Omental fat pad (tissue), 4 donors: ENCODE data around the gene SIAH2. TPM values are rescaled to one million over a fixed set of nuclear protein-coding genes. Genes with fewer than 3 reads are reported as not detected.

Experiments
- ATAC-seq: fragments of 150-250 bp; one replicate; pipeline ENCODE4 v1.9.1; 2016; ENCODE audit warnings: mild to moderate bottlenecking, moderate library complexity; ENCODE audit not compliant: low FRiP score
- DNase-seq: peaks from one replicate; pipeline ENCODE4 v3.0.0-alpha.2; 2019; ENCODE audit warnings: low spot score
- CTCF ChIP-seq, 3 donors: fragments of 450-650 bp; IDR thresholded peaks; one replicate each; pipeline ENCODE4 v1.5.1; 2016 to 2017; ENCODE audit warnings: antibody characterized with exemption in 3 of 3, mild to moderate bottlenecking in 3 of 3, moderate library complexity in 2 of 3
- total RNA-seq, 4 donors: library from RNA; depleted of rRNA; stranded (reverse); fragments of >200 nt; gene quantifications; one replicate each; pipeline ENCODE4 v1.1.0, GENCODE V29; 2016

The SIAH2 gene
- total RNA-seq, 4 donors from 2014 or later: 30.6 to 45.3 (median 32.1) TPM

GRCh38 chr3:150740733-150741496, 22.1 kb downstream of the SIAH2 start:
- DNase-seq (no peak), ATAC-seq (no peak)
- TF ChIP-seq CTCF (IDR thresholded peaks at IDR 0.05): no peak

- ATAC-seq (no peak), DNase-seq (no peak)
- no peak for TF ChIP-seq CTCF (IDR thresholded peaks at IDR 0.05)
Measured at GRCh38 chr3:150739877-150740645, 22.9 kb downstream of the SIAH2 start.

GRCh38 chr3:150739200-150739863, 23.6 kb downstream of the SIAH2 start:
- ATAC-seq (no peak), DNase-seq (no peak)
- no peak for TF ChIP-seq CTCF (IDR thresholded peaks at IDR 0.05)

- DNase-seq (no peak), ATAC-seq (no peak)
- no peak for TF ChIP-seq CTCF (IDR thresholded peaks at IDR 0.05)
Measured at GRCh38 chr3:150738688-150739087, 24.3 kb downstream of the SIAH2 start.

GRCh38 chr3:150737874-150738679, 24.9 kb downstream of the SIAH2 start:
- no peak for DNase-seq
- no peak for TF ChIP-seq CTCF (IDR thresholded peaks at IDR 0.05)
- no peak for ATAC-seq
